ENCODE data around the gene CHADL.

DNA sequence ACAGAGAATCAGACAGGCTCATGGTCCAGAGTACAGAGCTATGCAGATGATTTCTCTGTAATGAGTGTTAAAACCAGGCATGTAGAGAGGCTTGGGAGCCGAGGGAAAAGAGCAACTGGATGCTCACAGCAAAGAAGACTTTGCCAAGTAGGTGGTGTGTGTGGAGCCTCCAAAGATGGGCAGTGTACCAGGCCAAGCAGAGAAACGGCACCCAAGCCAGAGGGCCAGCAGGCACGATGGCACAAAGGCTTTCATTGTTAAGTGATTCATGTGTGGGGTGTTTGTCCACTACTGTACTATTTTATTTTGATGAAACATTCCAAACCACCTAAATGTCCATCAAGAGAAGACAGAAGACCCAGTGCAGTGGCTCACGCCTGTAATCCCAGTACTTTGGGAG is 34.1 kb upstream of the CHADL start:
- TF ChIP-seq, protein P1, sequence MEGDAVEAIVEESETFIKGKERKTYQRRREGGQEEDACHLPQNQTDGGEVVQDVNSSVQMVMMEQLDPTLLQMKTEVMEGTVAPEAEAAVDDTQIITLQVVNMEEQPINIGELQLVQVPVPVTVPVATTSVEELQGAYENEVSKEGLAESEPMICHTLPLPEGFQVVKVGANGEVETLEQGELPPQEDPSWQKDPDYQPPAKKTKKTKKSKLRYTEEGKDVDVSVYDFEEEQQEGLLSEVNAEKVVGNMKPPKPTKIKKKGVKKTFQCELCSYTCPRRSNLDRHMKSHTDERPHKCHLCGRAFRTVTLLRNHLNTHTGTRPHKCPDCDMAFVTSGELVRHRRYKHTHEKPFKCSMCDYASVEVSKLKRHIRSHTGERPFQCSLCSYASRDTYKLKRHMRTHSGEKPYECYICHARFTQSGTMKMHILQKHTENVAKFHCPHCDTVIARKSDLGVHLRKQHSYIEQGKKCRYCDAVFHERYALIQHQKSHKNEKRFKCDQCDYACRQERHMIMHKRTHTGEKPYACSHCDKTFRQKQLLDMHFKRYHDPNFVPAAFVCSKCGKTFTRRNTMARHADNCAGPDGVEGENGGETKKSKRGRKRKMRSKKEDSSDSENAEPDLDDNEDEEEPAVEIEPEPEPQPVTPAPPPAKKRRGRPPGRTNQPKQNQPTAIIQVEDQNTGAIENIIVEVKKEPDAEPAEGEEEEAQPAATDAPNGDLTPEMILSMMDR (optimal IDR thresholded peaks at IDR 0.05 in 1 of 3, IDR thresholded peaks at IDR 0.05 in 1 of 3, conservative IDR thresholded peaks at IDR 0.05 in 1 of 3; ENCODE audit: extremely low read depth in 1 of 3, insufficient read depth in 2 of 3, low read length in 3 of 3), result no peak
- no peak for TF ChIP-seq EZH2 (IDR thresholded peaks at IDR 0.05; ENCODE audit: low read length)
